IPS-20b (cell line): ENCODE results near the gene ELAC1.
"Not testable (repeated sequence)": the region's sequence is repeated elsewhere in the genome, so short reads cannot be mapped to it uniquely, and the experiment has no call there.

Source experiments
- H3K27ac ChIP-seq: one replicate; pipeline ENCODE4 v1.5.1; 2013; ENCODE audit warnings: low read length
- H3K27me3 ChIP-seq: 2 replicates; pipeline ENCODE4 v1.6.1; 2013; ENCODE audit warnings: mild to moderate bottlenecking, low read length, inconsistent platforms; ENCODE audit not compliant: insufficient read depth
- H3K36me3 ChIP-seq: 2 replicates; pipeline ENCODE4 v1.6.1; 2013; ENCODE audit warnings: low read depth, mild to moderate bottlenecking, inconsistent platforms, low read length, moderate library complexity; ENCODE audit not compliant: insufficient read depth
- H3K4me1 ChIP-seq: 2 replicates; pipeline ENCODE4 v1.6.1; 2013; ENCODE audit warnings: mild to moderate bottlenecking, control low read depth, inconsistent platforms, low read length, moderate library complexity; ENCODE audit not compliant: insufficient read depth
- H3K4me3 ChIP-seq: 2 replicates; pipeline ENCODE4 v1.5.1; 2013; ENCODE audit warnings: mild to moderate bottlenecking, low read length, inconsistent platforms
- H3K9ac ChIP-seq: 2 replicates; pipeline ENCODE4 v1.6.1; 2013; ENCODE audit warnings: low read depth, mild to moderate bottlenecking, inconsistent platforms, low read length, moderate library complexity
- H3K9me3 ChIP-seq: 2 replicates; pipeline ENCODE4 v1.6.1; 2013; ENCODE audit warnings: mild to moderate bottlenecking, low read depth, low read length, inconsistent platforms; ENCODE audit not compliant: insufficient read depth

Gene ELAC1

GRCh38 chr18:50977037-50977760 lies 9.4 kb downstream of the ELAC1 start:
- Histone ChIP-seq H3K9ac (no peak overlapping the region), H3K36me3 (peaks cover 29% of the 10 kb centered on the region), H3K27ac (no peak overlapping the region), H3K27me3 (no peaks in the 10 kb centered on the region), H3K4me1 (no peaks in the 10 kb centered on the region), H3K4me3 (no peak overlapping the region), H3K9me3 (peaks cover 20% of the 10 kb centered on the region)

GRCh38 chr18:50981381-50981780 lies 13.5 kb downstream of the ELAC1 start:
- Histone ChIP-seq H3K27ac (no peak overlapping the region), H3K36me3 (peaks cover 16% of the 10 kb centered on the region)

GRCh38 chr18:50982086-50982801 lies 14.4 kb downstream of the ELAC1 start:
- peaks cover 4% of the 10 kb centered on the region; the same call in 1 of the 2 replicates for H3K9me3 ChIP-seq
- H3K4me1 ChIP-seq: no peaks in the 10 kb centered on the region
- H3K36me3 ChIP-seq: peaks cover 7% of the 10 kb centered on the region
- no peaks in the 10 kb centered on the region for H3K27me3 ChIP-seq
- no peak overlapping the region for H3K27ac ChIP-seq
- H3K9ac ChIP-seq: no peak overlapping the region
- no peak overlapping the region for H3K4me3 ChIP-seq

More at GRCh38 chr18:50981381-50981780, 13.5 kb downstream of the ELAC1 start:
- Histone ChIP-seq H3K9me3 (peaks cover 13% of the 10 kb centered on the region), H3K27me3 (no peaks in the 10 kb centered on the region), H3K4me1 (no peaks in the 10 kb centered on the region), H3K9ac (no peak overlapping the region), H3K4me3 (no peak overlapping the region)

- Histone ChIP-seq H3K36me3 (peaks cover 2% of the 10 kb centered on the region; the same call in 1 of the 2 replicates), H3K9ac (no peak overlapping the region), H3K4me3 (no peak overlapping the region), H3K27me3 (no peaks in the 10 kb centered on the region), H3K27ac (no peak overlapping the region), H3K4me1 (no peaks in the 10 kb centered on the region), H3K9me3 (no peaks in the 10 kb centered on the region; the same call in 1 of the 2 replicates)
Measured at GRCh38 chr18:50982802-50983179, 15.0 kb downstream of the ELAC1 start.

- Histone ChIP-seq H3K27ac (no peak overlapping the region), H3K9me3 (no peaks in the 10 kb centered on the region), H3K36me3 (no peaks in the 10 kb centered on the region), H3K4me3 (no peak overlapping the region), H3K27me3 (no peaks in the 10 kb centered on the region), H3K9ac (no peak overlapping the region), H3K4me1 (no peaks in the 10 kb centered on the region; the same call in 1 of the 2 replicates)
Measured at GRCh38 chr18:50986360-50987087, 18.7 kb downstream of the ELAC1 start.

GRCh38 chr18:50987261-50987660 lies 19.4 kb downstream of the ELAC1 start:
- H3K27me3 ChIP-seq: no peaks in the 10 kb centered on the region
- no peak overlapping the region for H3K9ac ChIP-seq
- H3K4me1 ChIP-seq: peaks cover 5% of the 10 kb centered on the region; the same call in 1 of the 2 replicates
- no peak overlapping the region for H3K27ac ChIP-seq
- no peak overlapping the region for H3K4me3 ChIP-seq
- no peaks in the 10 kb centered on the region for H3K9me3 ChIP-seq
- no peaks in the 10 kb centered on the region for H3K36me3 ChIP-seq

GRCh38 chr18:50989711-50990110 lies 21.9 kb downstream of the ELAC1 start:
- H3K27ac ChIP-seq: no peak overlapping the region
- no peaks in the 10 kb centered on the region for H3K9me3 ChIP-seq
- H3K9ac ChIP-seq: no peak overlapping the region
- no peak overlapping the region for H3K4me3 ChIP-seq
- no peaks in the 10 kb centered on the region for H3K27me3 ChIP-seq
- H3K4me1 ChIP-seq: peaks cover 6% of the 10 kb centered on the region; the same call in 1 of the 2 replicates
- H3K36me3 ChIP-seq: no peaks in the 10 kb centered on the region

GRCh38 chr18:50992351-50992762 lies 24.5 kb downstream of the ELAC1 start:
- peak overlapping the region; percentile 20 for H3K27ac ChIP-seq
- peak overlapping the region; percentile 67; the same call in 1 of the 2 replicates for H3K9ac ChIP-seq
- H3K4me3 ChIP-seq: 0 out of 2 replicates have a peak overlapping the region, but pooled peaks have one; percentile 36
- no peaks in the 10 kb centered on the region for H3K36me3 ChIP-seq
- H3K4me1 ChIP-seq: peaks cover 6% of the 10 kb centered on the region; the same call in 1 of the 2 replicates
- H3K9me3 ChIP-seq: no peaks in the 10 kb centered on the region; the same call in 1 of the 2 replicates
- H3K27me3 ChIP-seq: no peaks in the 10 kb centered on the region

- Histone ChIP-seq H3K4me3 (no peak overlapping the region), H3K27ac (no peak overlapping the region), H3K9ac (no peak overlapping the region), H3K36me3 (no peaks in the 10 kb centered on the region), H3K4me1 (peaks cover 6% of the 10 kb centered on the region; the same call in 1 of the 2 replicates), H3K9me3 (no peaks in the 10 kb centered on the region; the same call in 1 of the 2 replicates), H3K27me3 (no peaks in the 10 kb centered on the region)
Measured at GRCh38 chr18:50994031-50994430, 26.2 kb downstream of the ELAC1 start.

GRCh38 chr18:51003174-51003573 lies 35.3 kb downstream of the ELAC1 start:
- H3K4me1 ChIP-seq, H3K27ac ChIP-seq, H3K9ac ChIP-seq, H3K9me3 ChIP-seq, H3K36me3 ChIP-seq, H3K27me3 ChIP-seq, H3K4me3 ChIP-seq: not testable (repeated sequence)

- Histone ChIP-seq H3K9ac (no peak overlapping the region), H3K36me3 (no peaks in the 10 kb centered on the region), H3K9me3 (no peaks in the 10 kb centered on the region), H3K4me1 (peaks cover 4% of the 10 kb centered on the region; the same call in 1 of the 2 replicates), H3K27me3 (no peaks in the 10 kb centered on the region), H3K4me3 (no peak overlapping the region), H3K27ac (no peak overlapping the region)
Measured at GRCh38 chr18:51006061-51006818, 38.4 kb downstream of the ELAC1 start.
